Epithelial cell of alveolus of lung (primary cell): ENCODE data around the gene RANBP3L. TPM values are rescaled to one million over a fixed set of nuclear protein-coding genes. Genes with fewer than 3 reads are reported as not detected.

ENCODE experiments used
- total RNA-seq: library from RNA; depleted of rRNA; stranded (reverse); fragments of >200 nt; gene quantifications from 2 replicates; pipeline ENCODE4 v1.2.1, GENCODE V29; 2015

RANBP3L gene, protein sequence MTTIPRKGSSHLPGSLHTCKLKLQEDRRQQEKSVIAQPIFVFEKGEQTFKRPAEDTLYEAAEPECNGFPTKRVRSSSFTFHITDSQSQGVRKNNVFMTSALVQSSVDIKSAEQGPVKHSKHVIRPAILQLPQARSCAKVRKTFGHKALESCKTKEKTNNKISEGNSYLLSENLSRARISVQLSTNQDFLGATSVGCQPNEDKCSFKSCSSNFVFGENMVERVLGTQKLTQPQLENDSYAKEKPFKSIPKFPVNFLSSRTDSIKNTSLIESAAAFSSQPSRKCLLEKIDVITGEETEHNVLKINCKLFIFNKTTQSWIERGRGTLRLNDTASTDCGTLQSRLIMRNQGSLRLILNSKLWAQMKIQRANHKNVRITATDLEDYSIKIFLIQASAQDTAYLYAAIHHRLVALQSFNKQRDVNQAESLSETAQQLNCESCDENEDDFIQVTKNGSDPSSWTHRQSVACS
- total RNA-seq = 0.13 TPM in 1 of 2 replicates, not detected in the other

DNA sequence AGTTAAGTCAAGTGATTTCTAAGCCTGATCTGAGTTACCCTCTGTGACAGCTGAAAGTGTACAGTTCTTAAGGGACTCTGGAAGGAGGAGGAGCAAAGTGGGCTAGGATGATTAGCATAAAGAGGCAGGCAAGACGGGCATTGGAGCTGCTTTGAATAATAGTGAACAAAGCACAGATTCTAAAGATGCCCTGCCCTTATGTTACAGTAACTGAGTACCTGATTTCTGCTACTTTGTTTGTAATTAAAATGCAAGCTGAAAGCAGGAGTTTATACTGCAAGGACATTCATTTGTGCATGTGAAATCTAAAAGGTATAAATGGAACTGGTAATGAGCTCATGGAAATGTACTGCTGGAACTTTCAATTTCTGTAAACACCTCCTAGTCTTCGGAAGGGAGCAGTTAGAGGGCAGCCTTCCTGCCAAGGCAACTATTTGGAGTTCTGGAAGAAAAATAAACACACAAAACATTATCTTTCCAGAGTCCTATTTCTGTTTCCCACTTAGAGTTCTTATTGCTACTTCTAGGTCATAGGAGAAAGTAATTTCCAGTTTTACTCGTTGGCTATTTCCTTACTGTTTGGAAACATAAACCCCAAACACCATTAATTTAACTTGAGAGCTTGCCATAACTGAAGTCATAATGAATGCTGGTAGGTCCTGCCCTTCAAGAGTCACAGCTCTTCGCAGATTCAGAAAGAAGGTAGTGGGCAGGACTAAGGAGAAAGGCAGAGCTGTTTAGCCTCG, at the start of gene RANBP3L:
Gene RANBP3L (minus strand): TSS at position 45 of the 746 bp plus-strand sequence. CDS start 486 bp downstream, outside the sequence.

DNA sequence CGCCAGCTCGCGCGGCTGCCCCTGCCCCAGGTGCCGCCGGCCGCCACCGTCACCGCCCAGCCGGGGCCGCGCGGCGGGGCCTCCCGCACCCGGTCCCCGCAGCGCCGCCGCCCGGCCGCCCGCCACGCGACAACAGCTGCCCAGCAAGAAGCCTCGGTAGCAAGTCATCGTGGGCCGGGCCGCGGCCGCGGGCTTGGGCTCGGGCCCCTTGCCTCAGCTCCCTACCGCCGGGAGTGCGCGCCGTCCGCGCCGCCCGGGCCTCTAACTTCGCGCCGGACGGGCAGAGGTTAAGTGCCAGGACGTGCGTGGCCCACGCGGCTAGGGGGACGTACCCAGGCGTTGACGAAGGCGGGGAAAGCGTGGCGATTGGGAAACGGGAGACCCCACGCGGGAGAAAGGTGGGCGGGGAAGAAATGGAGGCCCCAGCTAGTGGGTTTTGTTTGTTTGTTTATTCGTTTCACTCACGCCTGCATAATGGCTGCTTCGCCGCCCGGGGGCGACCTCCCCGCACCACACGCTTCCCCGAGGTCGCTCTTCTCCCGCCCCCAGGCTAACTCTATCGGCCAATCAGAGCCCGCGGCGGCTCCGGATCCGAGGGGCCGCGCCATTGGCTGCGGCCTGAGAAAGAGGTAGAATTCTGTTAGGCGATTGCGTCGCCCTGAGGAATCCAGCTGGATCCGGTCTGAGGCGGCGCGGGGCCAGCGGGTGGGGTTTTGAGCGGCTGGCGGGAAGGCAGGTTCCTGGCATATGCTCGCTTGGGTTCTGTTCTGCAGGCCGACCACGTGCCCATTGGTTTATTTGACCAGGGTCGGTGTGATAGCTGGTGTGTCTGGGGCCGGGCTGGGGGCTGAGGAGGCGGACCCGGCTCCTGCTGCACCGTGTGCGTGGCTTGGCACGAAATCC, 59.8 kb downstream of the RANBP3L start, which contains the start of gene NADK2:
Gene NADK2 (minus strand): TSS at position 295 of the 903 bp plus-strand sequence. CDS start 127 bp downstream, at position 168.

Other genes starting within 250 kb of the RANBP3L start
- gene UGT3A2, start 235.0 kb downstream of the RANBP3L start, total RNA-seq = not detected in 2 replicates
- 5.1 and 7.0 TPM in 2 replicates for gene LMBRD2, start 150.0 kb downstream of the RANBP3L start, total RNA-seq
- gene SKP2, start 149.8 kb downstream of the RANBP3L start, total RNA-seq = 22.5 and 24.0 TPM in 2 replicates
- 6.5 and 11.1 TPM in 2 replicates for gene NADK2, start 60.0 kb downstream of the RANBP3L start, total RNA-seq